IPS-18c (cell line): ENCODE measurements around the gene GRK5.

ENCODE experiments used
- H3K4me3 ChIP-seq: 2 replicates; pipeline ENCODE4 v1.7.0; 2013; ENCODE audit warnings: low read depth, mild to moderate bottlenecking, low read length, moderate library complexity; ENCODE audit not compliant: insufficient read depth
- H3K9me3 ChIP-seq: one replicate; pipeline ENCODE4 v1.6.1; 2013; ENCODE audit warnings: mild to moderate bottlenecking, low read length, moderate library complexity; ENCODE audit not compliant: control insufficient read depth, insufficient read depth

The GRK5 gene

DNA sequence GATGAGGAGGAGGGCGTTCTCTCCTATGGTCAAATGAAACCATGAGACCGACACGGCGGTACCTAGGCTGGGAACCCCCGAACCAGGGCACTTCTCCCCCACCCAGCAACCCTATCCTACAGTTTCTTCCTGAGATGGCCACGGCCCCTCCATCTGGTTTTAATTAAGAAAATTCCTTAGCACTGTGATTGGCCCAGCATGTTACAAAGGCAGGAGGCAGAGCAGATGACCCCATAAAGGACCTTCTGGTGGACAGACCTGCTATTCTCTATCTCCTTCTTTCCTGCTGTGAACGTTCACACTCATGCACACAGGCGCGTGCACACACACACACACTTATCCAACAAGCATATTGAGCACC is 205.7 kb downstream of the GRK5 start:
- Histone ChIP-seq H3K9me3 (no peaks in the 10 kb centered on the region), H3K4me3 (no peak overlapping the region)

DNA sequence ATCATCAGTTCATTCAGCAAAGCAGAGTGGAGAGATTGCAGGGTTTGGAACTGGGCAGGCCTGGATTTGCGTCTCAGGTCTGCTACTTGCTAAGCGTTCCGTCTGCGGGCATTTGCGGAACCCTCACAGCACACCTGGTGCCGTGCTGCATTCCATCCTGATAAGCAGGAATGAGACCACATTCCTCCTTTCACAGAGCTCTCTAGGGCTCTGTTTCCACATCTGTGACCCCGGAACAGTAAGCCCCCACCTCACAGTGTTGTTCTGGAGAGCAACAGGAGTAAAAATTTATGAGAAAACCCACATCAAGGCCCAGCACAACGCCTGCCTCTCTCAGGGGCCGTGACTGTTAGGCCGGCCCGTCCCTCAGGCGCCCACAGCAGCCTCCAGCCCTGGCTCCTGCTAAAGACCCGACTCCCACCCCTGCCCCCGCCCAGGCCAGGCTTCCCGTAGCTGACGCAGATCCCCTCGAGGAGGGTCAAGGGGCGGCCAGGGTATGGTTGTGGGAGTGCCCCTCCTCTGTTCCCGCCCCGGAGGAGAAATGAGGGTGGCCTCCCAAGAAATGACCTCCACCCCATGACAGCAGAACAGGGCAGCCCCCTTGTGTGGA is 206.2 kb downstream of the GRK5 start:
- H3K4me3 ChIP-seq: no peak overlapping the region
- H3K9me3 ChIP-seq: no peaks in the 10 kb centered on the region

DNA sequence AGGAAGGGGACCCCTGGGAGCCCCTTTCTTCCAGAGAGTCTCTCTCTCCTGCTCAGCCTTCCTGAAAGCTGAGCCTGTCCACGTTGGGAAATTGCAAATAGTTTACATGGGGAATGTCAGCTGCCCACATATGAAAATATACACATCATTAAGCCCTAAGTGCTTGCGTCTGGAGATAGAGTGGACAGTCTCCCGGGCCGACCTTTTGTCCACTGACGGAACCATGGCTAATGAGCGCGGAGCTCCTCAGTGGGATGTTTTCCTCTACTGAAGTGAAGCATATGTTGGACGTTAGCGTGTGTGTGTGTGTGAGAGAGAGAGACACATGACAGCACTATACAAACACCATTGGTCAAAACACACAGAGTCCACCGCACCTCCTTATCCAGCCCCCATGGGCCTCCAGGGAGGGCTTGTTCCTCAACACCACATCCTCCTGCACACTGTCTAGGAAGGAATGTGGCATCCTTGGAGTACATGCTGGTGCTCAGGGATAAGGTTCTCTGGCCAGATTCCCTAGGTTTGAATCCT is 206.8 kb downstream of the GRK5 start:
- Histone ChIP-seq H3K9me3 (no peaks in the 10 kb centered on the region), H3K4me3 (no peak overlapping the region)

DNA sequence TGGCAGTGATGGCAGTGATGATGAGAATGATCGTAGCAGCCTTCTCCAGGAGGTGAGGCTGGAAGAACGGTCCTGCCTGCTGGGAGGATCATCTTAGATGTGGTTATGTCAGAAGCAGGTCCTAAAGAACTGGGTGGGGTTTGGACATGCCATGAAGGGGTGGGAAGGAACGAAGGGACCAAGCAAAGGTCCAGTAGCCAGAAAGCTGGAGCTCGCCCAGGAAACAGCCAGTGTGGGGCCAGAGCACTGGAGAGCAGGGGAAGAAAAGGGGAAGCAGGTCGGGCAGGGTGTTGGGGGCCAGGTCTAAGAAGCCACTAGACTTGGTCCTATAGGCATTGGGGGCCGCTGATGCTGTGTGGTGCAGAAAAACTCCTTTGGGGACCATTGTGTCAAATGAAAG is 207.8 kb downstream of the GRK5 start:
- Histone ChIP-seq H3K9me3 (no peaks in the 10 kb centered on the region), H3K4me3 (no peak overlapping the region)

DNA sequence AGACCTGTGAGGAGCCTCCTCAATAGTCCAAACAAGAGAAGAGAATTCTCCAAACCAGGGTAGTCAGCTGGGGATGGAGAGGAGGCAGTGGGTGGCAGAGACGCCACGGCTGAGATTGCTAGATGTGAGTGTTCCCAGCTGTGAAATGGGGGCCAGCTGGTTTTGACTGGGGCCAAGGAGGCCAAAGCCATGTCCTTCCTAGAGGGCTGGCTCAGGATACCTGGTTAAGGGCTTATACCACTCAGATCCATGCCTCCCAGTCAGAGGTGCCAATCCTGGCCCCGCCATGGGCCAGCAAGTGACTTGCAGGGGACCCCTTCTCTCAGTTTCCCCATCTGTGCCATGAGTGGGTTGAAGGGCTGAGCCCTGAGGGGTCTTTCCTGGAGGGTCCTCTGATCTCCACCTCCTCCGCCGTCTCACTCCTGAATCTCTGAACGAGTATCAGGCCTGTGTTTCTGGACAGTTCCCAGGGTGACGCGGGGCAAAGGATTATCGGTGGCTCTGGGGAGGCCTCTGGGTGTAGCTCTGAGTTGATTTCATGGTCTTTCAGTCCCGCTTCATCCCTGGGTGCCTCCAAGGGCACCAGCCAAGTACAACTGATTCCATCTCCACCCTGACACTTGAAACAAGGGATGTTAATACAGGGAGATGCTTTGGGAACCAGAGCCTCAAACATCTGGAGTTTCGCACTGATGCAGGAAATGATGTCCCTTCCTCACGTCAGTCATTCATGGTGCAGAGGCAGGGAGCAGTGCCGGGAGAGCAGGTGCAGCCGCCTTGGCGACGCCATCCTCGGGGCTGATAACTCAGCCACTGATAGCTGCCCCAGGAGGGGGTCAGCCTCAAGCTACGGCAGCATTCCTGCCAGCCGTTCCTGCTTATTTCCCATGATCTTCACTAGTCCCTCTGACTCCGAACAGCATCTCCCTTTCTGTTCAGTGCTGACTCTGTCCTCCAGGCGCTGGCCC is 208.4 kb downstream of the GRK5 start:
- H3K4me3 ChIP-seq: no peak overlapping the region
- no peaks in the 10 kb centered on the region for H3K9me3 ChIP-seq

DNA sequence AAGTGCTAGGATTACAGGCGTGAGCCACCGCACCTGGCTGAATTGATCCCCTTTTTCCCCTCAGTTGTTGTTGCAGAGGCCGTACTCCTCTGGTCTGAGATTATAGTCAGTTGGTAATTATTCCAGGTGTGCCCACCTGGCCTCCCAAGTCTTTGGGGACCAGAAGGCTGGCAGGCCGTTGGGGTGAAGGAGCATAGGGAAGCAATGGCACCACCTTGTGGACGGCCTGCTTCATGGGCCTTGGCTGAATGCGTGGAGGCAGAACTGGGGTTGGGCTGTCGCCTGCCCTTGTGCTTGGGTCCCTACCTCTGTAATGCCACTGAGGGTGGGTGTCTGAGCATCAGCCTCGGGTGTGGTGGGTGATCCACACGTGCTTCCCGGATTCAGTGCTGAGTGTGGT is 209.5 kb downstream of the GRK5 start:
- Histone ChIP-seq H3K4me3 (no peak overlapping the region), H3K9me3 (no peaks in the 10 kb centered on the region)

DNA sequence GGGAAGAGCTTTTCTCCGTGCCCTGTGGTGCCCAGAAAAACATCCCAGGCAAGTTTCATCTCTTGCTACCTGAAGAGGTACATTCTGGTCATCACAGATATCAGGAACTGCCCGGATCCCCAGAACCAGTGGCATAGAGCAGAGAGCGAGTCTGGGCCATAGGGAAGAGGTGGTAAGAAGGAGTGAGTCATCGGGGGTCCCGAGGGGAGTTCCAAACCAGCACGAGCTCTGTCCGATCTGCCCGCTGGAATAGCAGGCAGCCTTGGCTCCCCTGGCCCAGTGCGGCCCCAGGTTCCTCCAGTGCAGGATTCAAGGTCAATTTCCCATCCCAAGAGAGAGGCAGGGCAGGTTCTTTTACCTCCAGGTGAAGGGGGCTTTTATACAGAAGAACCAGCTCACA is 210.5 kb downstream of the GRK5 start:
- Histone ChIP-seq H3K9me3 (no peaks in the 10 kb centered on the region), H3K4me3 (no peak overlapping the region)

DNA sequence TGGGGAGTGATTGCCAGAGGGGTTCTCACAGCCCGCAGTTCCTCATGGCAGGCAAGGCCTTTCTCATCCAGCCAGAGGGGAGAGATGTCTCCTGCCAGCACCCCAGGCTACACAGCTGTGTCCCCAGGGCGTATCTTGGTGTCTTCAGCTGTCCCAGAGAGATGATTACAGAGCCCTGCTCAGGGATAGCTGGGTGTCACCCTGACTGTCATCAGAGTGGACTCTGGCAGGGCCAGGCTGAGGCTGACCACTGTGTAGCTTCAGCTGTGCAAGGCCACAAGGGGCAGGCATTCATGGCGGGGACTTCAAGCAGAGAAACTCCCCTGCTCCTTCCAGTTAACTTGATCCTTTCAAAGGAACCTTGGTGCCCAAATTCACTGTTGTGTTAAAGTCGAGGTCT is 211.0 kb downstream of the GRK5 start:
- Histone ChIP-seq H3K9me3 (no peaks in the 10 kb centered on the region), H3K4me3 (no peak overlapping the region)

DNA sequence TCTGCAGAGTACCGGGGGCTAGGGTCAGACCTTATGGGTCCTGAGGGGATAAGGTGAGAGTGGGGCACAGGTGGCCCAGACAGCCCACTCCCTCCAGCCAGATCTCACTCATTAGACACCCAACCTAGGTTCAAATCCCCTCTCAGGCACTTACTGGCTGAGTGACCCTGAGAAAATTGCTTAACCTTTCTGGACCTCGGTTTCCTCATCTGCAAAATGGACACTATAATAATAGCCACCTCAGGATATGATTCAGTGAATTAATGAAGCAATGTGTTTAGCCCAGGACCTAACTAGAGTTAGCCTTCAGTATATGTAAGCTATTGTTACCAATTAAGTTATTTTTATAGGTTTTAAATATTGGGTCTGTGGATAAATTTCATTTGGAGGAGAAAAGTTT is 212.6 kb downstream of the GRK5 start:
- no peaks in the 10 kb centered on the region for H3K9me3 ChIP-seq
- H3K4me3 ChIP-seq: no peak overlapping the region

DNA sequence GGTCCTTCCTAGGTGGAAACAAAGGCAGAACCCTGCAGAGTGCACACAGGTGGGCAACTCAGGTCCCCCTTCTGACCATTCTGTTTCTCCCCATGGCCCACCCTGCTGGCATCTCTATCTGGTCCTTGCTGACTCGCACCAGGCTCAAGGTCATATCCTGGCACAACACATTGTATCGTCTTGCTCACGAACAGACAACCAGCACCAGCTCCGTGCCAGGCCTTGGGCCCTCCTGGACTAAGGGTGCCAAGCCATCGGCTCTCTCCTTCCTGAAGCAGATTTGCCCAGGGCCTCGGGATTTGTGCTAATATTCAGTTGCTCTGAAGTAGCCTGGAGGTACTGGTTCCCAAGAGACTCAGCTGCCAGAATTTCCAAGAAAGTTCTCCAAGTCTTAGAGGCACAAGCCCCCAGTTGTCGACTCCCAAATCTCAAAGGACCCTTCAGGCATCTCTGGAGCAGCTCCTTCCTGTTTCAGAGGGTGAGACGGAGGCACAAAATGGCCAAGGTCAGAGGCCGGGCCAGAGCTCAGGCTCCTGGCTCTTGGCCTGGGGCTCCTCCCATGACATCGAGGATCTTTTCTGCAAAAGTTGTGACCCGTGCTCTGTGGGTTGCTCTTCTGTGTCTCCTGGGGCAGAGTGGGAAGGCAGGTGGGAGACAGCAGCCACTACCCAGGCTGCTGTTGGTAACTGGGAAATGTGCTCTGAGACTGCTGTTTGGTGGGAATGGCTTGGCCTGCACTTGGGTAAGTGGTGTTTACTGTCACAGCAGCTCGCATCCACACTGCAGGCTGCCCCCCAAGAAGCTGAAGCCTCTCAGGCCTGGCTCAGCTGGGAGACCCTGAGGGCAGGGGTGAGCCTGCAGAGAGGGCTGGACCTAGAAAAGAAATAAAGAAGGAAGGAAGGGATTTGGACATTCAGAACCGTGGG is 213.8 kb downstream of the GRK5 start:
- Histone ChIP-seq H3K9me3 (no peaks in the 10 kb centered on the region), H3K4me3 (no peak overlapping the region)

DNA sequence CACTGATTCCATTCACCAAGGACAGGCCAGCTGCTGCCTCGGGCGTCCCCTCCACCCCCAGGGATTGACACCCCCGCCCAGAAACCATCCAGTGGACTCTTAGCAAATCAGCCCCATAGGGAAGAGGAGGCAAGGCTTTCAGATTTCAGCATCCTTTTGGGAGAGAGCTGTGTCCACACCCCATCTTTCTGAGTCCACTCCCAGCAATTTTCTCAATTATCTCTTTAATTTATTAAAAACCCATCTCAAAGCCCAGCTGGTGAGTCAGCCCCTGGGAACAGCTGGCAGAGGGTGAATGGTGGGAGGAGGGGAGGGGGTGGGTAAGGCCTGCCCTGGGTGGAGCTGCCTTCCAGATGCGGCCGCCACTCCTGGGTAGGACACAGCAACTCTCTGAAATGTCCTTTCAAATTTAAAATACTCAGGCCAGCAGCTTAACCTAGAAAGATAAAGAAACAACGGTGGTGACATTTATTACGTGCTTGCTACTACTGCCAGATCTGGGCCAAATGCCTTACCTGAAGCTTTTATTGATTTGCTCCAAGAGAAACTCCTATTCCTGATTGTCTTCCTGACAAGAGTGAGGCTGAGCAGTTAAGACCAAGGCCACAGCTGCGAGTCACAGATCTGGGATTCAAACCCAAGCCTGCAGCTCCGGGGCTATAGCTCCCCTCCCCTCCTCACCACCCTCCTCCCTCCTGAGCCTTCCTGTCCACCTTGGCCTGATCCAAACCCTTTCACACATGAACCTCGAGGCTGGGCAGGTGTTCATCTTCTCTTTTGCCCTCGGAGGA is 214.7 kb downstream of the GRK5 start:
- Histone ChIP-seq H3K4me3 (no peak overlapping the region), H3K9me3 (no peaks in the 10 kb centered on the region)

DNA sequence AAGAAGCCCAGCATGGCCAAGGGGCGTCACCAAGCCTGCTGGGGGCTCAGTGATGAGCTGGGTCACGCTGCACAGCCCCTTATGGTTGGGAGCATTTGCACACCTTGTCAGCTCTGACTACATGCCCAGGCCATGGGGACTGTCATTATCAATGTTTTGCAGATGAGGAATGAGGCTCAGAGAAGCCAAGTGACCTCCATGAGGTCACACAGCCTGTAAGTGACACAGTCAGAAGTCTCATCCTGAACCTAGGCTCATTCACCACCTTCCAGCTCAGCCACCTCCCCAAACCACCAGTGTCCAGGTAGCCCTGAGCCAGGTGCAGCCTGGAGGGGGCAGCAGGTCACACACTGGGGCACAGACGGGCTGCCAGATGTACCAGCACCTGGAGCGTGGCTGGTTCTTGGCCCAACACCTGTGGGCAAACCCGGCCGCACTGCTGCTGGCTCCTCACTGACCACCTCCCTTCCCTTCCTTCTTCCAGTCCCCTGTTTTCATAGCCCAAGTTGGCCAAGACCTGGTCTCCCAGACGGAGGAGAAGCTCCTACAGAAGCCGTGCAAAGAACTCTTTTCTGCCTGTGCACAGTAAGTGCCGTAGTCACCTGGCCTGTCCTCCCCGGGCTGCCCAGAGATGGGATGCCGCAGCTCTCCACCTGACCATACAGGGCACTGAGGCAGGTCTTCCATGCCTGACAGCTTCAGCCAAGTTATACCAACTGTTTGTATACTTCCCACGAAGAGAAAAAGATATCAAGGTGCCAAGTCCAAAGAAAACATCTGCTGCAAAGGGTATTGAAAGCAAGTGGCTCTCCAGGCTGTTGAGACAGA is 215.5 kb downstream of the GRK5 start:
- H3K9me3 ChIP-seq: no peaks in the 10 kb centered on the region
- no peak overlapping the region for H3K4me3 ChIP-seq

DNA sequence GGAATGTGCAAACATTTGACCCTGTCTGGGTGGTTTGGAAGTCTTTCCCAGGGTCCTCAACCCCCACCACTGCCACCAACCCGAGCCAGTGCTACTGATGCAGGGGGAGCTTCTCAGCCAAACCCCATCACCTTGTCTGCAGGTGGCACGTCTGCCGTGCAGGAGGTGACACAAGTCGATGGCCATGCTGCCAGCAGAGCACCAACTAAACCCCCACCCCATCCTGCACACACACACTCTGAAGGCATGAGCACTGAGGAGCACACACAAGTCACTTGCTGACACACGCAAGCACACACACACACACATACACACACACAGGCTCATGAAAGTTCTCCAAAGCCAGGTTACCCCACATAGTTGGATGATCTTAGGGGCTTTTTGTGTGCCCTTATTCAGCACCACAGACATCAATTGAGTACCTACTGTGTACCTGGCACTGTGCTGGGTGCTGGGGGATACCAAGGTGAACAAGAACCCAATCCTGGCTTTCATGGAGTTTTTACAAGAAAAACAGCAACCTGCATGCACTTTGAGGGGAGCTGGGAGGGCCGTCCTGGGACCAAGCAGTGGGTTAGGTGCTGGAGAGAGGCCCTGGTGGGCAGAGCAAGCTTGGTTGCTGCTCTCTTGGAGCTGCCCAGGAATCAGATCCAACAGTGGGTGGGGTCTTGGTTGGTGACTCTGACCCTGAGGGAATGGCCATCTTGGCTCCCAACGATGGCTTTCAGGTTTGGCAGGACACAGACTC is 216.3 kb downstream of the GRK5 start:
- H3K4me3 ChIP-seq: no peak overlapping the region
- H3K9me3 ChIP-seq: no peaks in the 10 kb centered on the region

DNA sequence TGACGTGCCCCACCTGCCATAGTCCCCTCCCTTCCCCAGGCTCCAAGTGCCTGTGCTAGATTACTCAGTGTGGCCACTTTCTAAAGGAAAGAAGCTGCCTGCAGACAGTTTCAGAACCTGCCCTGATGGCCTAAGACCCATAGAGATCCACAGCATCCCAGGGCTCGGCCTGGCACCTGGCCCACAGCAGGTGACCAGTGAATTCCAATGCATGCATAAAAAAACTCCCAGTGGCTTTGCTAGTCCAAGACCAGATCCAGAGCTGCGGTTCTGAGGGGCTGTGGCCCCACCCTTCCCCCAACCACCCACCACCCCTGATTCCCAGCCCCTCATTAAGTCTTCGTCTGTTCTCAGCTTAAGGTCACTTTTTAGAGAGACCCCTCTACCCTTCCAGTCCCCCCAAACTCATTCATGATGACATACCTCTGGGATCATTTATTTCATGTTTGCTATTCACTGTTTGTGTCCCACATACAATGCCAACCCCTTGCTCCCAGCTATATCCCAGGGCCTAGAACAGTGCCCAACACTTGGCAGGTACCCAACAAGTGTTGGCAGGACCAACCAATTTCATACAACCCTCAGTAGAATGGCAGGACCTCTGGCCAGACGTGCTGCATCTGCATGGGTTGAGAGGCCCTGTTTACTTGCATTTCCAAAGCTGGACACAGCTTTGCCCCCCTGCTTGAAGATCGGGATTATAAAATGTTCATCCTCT is 217.0 kb downstream of the GRK5 start:
- H3K4me3 ChIP-seq: no peak overlapping the region
- H3K9me3 ChIP-seq: no peaks in the 10 kb centered on the region
